SU-DHL-6 (cell line): Measurements from ENCODE around the gene TRIB2.

ENCODE experiments used
- H2AFZ ChIP-seq: fragments of 200-600 bp; sonication (generic); 2 replicates; pipeline ENCODE4 v1.6.1; 2014; ENCODE audit warnings: low read depth, mild to moderate bottlenecking, moderate library complexity, mixed read lengths, antibody characterized with exemption, low read length; ENCODE audit not compliant: severe bottlenecking
- H3F3A ChIP-seq: fragments of 200-600 bp; shearing (Covaris generic); 2 replicates; pipeline ENCODE4 v1.6.0; 2016; ENCODE audit warnings: antibody characterized with exemption, mild to moderate bottlenecking; ENCODE audit not compliant: insufficient read depth
- H3K27ac ChIP-seq: fragments of 200-600 bp; sonication (generic); 2 replicates; pipeline ENCODE4 v1.5.1; 2016; ENCODE audit warnings: low read depth, mild to moderate bottlenecking, low read length, moderate library complexity, mixed read lengths
- H3K27me3 ChIP-seq: fragments of 200-600 bp; sonication (generic), shearing (Covaris generic); 2 replicates; pipeline ENCODE4 v1.6.0; 2014; ENCODE audit warnings: mild to moderate bottlenecking, low read length
- H3K36me3 ChIP-seq: fragments of 200-600 bp; sonication (generic); 2 replicates; pipeline ENCODE4 v1.6.1; 2014; ENCODE audit warnings: mild to moderate bottlenecking, low read length, mixed read lengths
- H3K4me2 ChIP-seq: fragments of 300-600, 200-600 bp; shearing (Covaris generic), sonication (generic); 2 replicates; pipeline ENCODE4 v1.6.0; 2014; ENCODE audit warnings: low read length, low read depth, mild to moderate bottlenecking; ENCODE audit not compliant: poor library complexity, severe bottlenecking
- H3K4me3 ChIP-seq: fragments of 200-600 bp; sonication (generic); 2 replicates; pipeline ENCODE4 v1.5.1; 2014; ENCODE audit warnings: antibody characterized with exemption, low read length, mild to moderate bottlenecking, mixed read lengths; ENCODE audit not compliant: insufficient read depth, poor library complexity, severe bottlenecking
- H3K79me2 ChIP-seq: fragments of 200-600 bp; sonication (generic); 2 replicates; pipeline ENCODE4 v1.6.1; 2014; ENCODE audit warnings: mild to moderate bottlenecking, low read length, moderate library complexity; ENCODE audit not compliant: insufficient read depth
- H3K9ac ChIP-seq: fragments of 200-600 bp; sonication (generic); 2 replicates; pipeline ENCODE4 v1.7.0; 2014; ENCODE audit warnings: mild to moderate bottlenecking, low read length
- H3K9me2 ChIP-seq: fragments of 200-600 bp; sonication (generic); replicated peaks from 2 replicates; pipeline ENCODE4 v1.6.1; 2014; ENCODE audit warnings: low read length; ENCODE audit not compliant: insufficient read depth
- H3K9me3 ChIP-seq: fragments of 200-600 bp; sonication (generic); 2 replicates; pipeline ENCODE4 v1.6.1; 2014; ENCODE audit warnings: low read length, mixed read lengths; ENCODE audit not compliant: insufficient read depth
- H4K20me1 ChIP-seq: fragments of 200-600 bp; sonication (generic); 2 replicates; pipeline ENCODE4 v1.6.1; 2014; ENCODE audit warnings: low read depth, mild to moderate bottlenecking, antibody characterized with exemption, low read length, moderate library complexity, mixed read lengths
- EZH2phosphoT487 ChIP-seq: fragments of 200-600 bp; sonication (generic), shearing (Covaris generic); conservative IDR thresholded peaks from 2 replicates; pipeline ENCODE4 v1.6.1; 2018; ENCODE audit warnings: mild to moderate bottlenecking, antibody characterized with exemption, low read length, moderate library complexity, mixed read lengths
- TF ChIP-seq, protein P1 (sequence below): fragments of 200-600 bp; sonication (generic); IDR thresholded peaks from one replicate; pipeline ENCODE4 v1.5.1; 2017; ENCODE audit warnings: antibody characterized with exemption, mild to moderate bottlenecking, low read length, moderate library complexity; ENCODE audit not compliant: insufficient read depth, poor library complexity, severe bottlenecking

TRIB2 gene

GRCh38 chr2:12674644-12675328, 42.0 kb upstream of the TRIB2 start:
- Histone ChIP-seq H2AFZ (no peak overlapping the region), H3K4me2 (no peak overlapping the region), H3F3A (no peaks in the 10 kb centered on the region), H3K4me3 (no peak overlapping the region), H3K79me2 (no peaks in the 10 kb centered on the region), H4K20me1 (no peaks in the 10 kb centered on the region), H3K9me2 (no peaks in the 10 kb centered on the region), H3K36me3 (no peaks in the 10 kb centered on the region), H3K9me3 (no peaks in the 10 kb centered on the region), H3K27me3 (no peaks in the 10 kb centered on the region), H3K9ac (no peak overlapping the region), H3K27ac (no peak overlapping the region)
- TF ChIP-seq, protein P1, sequence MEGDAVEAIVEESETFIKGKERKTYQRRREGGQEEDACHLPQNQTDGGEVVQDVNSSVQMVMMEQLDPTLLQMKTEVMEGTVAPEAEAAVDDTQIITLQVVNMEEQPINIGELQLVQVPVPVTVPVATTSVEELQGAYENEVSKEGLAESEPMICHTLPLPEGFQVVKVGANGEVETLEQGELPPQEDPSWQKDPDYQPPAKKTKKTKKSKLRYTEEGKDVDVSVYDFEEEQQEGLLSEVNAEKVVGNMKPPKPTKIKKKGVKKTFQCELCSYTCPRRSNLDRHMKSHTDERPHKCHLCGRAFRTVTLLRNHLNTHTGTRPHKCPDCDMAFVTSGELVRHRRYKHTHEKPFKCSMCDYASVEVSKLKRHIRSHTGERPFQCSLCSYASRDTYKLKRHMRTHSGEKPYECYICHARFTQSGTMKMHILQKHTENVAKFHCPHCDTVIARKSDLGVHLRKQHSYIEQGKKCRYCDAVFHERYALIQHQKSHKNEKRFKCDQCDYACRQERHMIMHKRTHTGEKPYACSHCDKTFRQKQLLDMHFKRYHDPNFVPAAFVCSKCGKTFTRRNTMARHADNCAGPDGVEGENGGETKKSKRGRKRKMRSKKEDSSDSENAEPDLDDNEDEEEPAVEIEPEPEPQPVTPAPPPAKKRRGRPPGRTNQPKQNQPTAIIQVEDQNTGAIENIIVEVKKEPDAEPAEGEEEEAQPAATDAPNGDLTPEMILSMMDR, result no peak
- no peak for TF ChIP-seq EZH2phosphoT487

DNA sequence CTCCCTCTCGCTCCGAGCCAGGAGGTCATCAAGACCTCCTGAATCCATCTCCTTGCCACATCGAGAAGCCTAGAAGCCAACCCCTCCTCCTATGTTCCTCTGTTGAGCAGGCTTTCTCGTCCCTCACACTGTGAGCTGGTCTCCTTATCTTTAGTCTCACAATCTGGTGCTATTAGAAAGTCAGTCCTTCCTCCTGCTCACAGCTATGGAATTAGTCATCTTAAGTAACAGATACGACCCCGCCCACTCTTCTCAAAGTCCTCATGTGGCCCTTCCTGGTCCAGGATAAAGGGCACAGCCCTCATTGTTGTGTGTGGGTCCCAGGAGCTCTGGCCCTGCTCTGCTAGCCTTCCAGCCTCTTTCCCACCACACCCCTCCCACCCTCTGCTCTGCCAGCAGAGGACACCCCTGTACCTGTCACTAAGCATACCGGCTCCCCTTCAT, 41.4 kb upstream of the TRIB2 start:
- Histone ChIP-seq H3K27me3 (no peaks in the 10 kb centered on the region), H3K4me2 (no peak overlapping the region), H3K9me3 (no peaks in the 10 kb centered on the region), H2AFZ (no peak overlapping the region), H3F3A (no peaks in the 10 kb centered on the region), H3K9ac (no peak overlapping the region), H4K20me1 (no peaks in the 10 kb centered on the region), H3K4me3 (no peak overlapping the region), H3K27ac (no peak overlapping the region), H3K9me2 (no peaks in the 10 kb centered on the region), H3K79me2 (no peaks in the 10 kb centered on the region), H3K36me3 (no peaks in the 10 kb centered on the region)
- TF ChIP-seq, protein P1, result no peak
- no peak for TF ChIP-seq EZH2phosphoT487

GRCh38 chr2:12675801-12676200, 40.9 kb upstream of the TRIB2 start:
- Histone ChIP-seq H3K9me2 (no peaks in the 10 kb centered on the region), H3K4me3 (no peak overlapping the region), H3F3A (no peaks in the 10 kb centered on the region), H3K27me3 (no peaks in the 10 kb centered on the region), H3K79me2 (no peaks in the 10 kb centered on the region), H4K20me1 (no peaks in the 10 kb centered on the region), H2AFZ (no peak overlapping the region), H3K4me2 (no peak overlapping the region), H3K36me3 (no peaks in the 10 kb centered on the region), H3K9ac (no peak overlapping the region), H3K27ac (no peak overlapping the region), H3K9me3 (no peaks in the 10 kb centered on the region)
- TF ChIP-seq, protein P1, result no peak
